ENCODE results near the gene WWP2.

GRCh38 chr16:69927056-69927757, 165.1 kb downstream of the WWP2 start:
- TF ChIP-seq POLR2AphosphoS5 (IDR thresholded peaks at IDR 0.05; ENCODE audit: borderline replicate concordance, low read depth, low read length) (no peak), EZH2 (IDR thresholded peaks at IDR 0.05) (no peak), FOXP2 (optimal IDR thresholded peaks at IDR 0.05; ENCODE audit: control extremely low read depth, extremely low read length, insufficient read depth) (no peak)

Data from SK-N-MC (cell line).